GM18526 (cell line): ENCODE data around the gene BRWD1.

Experiments
- POLR2A ChIP-seq: IDR thresholded peaks from 3 replicates; pipeline ENCODE4 v1.6.1; 2011; ENCODE audit not compliant: insufficient read length; ENCODE audit errors: extremely low read depth

Gene BRWD1

DNA sequence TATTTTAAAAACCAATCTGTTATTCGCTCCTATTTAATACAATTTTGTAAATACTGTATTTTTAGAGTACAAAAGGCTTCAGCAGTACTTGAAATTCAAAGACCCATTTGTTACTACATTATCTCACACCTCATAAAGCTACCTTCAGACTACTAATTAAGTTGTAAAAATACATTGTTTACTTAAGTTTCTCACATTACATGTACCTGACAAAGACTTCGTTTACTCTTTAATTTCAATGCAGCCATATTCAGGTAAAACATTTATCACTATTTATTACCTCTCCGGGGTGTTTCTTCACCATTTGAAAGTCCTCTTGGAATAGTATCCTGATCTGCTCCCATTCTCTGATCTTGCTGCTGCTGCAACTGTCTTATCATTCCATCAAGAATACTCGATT, 55.2 kb downstream of the BRWD1 start:
- TF ChIP-seq POLR2A: no peak

DNA sequence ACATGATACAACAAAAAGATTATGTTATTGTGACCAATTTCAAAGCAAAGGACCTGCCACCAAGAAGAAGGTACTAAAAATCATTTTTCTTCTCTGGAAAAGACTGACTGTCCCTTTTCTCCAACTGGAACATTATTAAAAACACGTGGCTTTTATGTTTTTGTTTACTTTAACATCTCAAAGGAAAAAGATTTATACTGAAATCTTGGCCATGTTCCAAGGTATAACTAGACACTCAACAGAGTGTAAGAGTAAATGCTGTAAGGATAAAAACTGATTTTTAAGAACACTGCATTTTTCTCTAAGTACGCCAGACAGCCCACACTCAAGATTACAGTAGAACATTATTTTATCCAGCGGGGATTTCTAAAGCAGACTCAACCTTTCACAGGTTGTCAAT, 62.1 kb downstream of the BRWD1 start:
- no peak for TF ChIP-seq POLR2A

DNA sequence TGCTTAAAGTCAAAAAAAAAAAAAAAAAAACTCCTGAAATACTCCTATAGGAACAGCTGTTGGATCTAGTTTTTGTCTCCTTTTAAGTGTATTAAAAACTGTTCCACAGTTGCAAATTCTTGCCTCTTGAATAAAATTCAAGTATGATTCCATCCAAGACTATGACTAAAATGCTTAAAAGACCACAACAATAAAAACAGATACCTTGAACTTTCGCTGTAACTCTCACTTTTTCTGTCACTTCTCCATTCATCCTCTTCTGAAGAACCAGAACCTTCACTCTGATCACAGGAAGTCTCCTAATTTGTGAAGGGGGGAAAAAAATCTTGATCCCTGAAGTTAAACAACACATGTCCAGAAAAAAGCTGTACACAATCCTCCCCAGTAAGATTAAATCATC, 75.2 kb downstream of the BRWD1 start:
- no peak for TF ChIP-seq POLR2A

DNA sequence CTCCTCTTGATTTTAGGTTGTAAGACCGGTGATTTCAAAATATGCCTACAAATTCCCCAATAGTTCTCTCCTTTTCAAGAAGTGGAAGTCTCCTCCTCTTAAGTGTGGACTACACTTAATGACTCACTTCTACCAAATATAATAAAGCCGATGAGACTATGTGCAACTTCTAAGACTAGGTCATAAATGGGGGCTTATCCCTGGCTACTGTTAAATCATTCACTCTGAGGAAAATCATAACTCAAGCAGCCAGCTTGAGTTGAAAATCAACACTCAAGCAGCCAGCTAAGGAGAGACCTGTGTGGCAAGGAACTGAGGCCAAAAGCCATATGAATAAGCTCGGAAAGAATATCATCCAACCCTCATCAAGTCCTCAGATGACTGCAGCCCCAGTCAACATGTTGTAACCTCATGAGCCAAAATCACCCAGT, 80.6 kb downstream of the BRWD1 start:
- TF ChIP-seq POLR2A: no peak

DNA sequence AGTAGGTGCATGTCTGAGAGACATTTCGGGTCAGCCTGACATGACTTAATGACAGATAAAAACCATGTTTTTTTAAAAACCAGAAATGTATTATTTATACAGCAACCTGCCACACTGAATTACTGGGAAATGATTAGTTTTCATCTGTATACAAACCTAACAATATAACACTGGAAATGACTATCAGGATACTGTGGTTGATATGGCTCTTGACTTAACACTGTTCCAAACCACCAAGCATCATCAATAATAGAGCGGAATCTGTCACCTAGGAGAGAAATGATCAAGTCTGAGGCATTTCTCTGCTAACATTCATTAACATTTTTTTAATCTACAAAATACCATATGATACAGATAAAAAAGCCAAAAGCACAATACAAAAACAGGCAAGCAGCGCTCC, 88.5 kb downstream of the BRWD1 start:
- TF ChIP-seq POLR2A: no peak

DNA sequence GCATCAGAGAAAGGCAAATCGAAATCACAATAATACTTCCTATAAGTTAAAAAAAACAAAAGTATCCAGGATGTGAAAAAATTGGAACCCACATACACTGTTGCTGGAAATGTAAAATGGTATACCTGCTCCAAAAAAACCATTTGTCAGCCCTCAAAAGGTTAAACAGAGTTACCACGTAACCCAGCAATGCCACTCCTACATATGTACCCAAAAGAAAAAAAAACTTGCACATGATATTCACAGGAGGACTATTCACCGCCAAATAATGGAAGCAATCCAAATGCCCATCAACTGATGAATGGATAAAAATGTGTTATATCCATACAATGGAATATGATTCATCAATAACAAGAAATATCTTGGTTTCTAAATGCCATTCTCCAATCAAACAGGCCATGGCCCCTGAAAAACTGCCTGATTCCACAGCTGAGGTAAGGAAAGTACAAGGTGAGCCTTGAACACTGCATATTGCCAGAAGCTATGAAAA, 91.4 kb downstream of the BRWD1 start:
- TF ChIP-seq POLR2A: no peak

DNA sequence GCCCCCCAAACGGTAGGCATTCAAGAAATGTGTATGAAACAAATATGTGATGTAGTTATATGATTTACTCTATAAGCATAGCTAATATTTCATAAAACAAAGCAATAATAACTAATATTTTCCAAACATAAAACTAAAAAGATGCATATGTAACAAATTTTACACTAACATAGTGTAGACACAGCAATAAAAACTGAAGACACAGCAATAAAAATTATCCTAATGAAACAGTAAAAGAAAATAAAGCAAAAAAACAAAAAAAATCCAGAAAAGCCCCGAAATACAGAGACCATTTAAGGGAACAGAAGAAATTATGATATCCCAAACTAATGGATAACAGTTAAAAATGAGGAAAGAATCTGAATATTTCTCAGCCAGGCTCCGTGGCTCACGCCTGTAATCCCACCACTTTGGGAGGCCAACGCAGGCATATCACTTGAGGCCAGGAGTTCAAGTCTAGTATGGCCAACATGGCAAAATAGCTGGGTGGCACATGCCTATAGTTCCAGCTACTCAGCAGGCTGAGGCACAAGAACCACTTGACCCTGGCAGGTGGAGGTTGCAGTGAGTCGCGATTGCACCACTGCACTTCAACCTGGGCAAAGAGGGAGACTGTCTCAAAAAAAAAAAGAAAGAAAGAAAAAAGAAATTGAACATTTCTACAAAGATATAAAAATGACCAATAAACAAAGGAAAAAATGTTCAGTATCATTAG, 92.0 kb downstream of the BRWD1 start:
- TF ChIP-seq POLR2A: no peak

DNA sequence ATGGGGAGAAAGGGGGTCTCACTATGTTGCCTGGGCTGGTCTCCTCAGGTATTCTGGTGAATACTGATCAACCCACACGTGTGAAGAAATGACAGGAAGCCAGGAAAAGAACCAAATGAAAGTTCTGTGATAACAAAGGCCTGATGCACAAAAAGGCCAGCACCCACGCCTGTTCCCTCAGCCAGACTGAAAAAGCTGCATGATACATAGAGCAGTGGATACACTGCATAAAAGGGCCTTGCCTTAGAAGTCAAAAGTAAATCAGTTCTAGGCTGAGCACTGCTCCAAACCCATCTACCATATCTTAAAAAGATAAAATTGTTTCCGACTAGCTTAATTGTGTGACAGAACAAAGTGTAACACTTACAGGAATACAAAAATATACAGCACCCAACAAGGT, 93.3 kb downstream of the BRWD1 start:
- no peak for TF ChIP-seq POLR2A

DNA sequence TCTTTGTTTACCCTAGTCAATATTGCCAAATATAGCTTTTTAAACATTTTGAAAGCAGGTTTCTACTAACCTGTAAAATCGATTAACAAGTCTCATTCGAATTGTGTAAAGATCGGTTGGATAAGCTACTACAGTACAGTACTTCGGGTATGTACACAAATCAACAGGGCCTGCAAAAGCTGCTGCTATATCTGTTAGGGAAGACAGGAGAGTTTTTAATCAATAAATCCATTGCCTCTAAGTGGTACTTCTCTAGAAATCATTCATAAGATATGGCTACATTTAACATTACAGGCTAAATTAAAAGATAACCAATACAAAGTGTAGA, 95.4 kb downstream of the BRWD1 start:
- TF ChIP-seq POLR2A: no peak

DNA sequence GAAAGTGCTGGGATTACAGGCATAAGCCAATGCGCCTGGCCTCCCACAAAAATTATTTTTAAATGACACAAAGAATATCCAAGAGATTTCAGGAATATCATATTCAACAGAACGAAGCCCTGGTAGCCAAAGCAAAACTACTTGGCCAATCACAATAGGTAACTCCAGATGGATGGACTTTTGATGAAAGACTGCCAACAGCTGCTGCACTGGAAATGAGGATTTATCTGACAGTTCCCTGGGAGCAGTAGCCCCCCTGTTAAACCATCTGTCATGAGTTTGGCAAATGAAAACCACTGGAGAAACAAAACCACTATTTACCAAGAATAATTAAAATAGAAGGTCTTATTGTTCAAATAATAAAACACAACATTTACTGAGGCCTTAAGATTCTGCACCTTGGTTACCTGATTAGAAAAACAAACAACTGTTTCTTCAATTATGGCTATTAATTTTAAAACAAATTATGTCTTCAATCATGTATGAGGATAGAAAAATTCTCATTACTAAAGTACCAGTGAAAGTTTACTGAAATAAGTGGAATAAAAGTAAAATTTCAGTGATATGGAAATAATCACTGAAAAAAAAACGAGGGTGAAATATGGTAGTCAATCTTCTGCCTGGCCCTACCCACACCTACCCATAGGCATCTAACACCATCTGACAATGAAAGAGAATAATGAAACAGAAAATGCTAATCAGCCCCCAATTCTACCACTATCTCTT, 95.9 kb downstream of the BRWD1 start:
- no peak for TF ChIP-seq POLR2A

DNA sequence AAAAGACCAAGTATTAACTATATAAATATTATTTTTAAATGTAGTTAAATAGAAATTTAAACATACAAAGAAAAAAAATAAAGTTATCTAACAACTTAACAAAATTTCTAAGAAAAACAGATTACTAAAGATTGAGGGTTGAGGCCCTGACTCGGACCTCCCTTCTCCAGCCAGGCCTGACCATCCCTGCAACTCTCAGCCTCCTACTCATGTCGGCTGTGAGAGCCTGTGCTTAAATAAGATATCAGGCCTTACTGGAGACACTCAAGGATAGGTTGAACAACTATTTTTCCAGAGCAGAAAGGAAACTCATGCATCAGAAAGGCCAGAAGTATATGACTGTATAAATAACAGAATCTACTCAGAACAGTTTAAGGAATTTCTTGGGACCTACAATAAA, 97.1 kb downstream of the BRWD1 start:
- TF ChIP-seq POLR2A: no peak

DNA sequence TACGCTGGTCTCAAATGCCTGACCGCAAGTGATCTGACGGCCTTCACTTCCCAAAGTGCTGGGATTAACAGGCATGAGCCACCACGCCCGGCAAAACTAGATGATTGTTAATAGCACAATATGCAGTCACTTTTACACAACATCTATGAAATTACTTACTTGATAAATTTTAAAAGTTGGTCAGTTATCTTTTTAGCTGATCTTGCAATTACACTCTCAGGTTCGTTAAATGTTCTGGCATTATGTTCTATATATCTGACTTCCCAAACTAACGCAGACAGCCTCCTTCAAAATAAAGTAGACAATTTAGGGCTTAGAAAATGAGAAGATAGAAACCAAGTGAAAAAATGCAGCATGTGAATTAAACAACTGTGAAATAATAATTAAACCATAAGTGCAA, 98.4 kb downstream of the BRWD1 start:
- no peak for TF ChIP-seq POLR2A

DNA sequence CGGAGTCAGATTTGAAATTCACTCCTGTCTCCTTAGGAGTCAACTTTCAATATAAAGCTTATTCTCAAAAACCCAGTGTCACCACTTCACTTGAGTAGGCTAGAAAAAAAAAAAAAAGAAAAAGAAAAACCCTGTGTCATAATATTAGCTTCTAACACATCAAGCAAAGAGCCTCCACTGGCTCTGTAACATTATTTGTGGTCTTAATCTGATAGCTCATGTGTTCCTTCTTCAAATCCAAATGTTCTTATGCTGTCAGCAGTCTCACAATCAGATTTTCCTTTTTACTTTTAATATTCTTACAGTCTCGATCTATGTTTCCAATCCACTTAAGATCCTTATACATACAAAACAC, 104.1 kb downstream of the BRWD1 start:
- no peak for TF ChIP-seq POLR2A

DNA sequence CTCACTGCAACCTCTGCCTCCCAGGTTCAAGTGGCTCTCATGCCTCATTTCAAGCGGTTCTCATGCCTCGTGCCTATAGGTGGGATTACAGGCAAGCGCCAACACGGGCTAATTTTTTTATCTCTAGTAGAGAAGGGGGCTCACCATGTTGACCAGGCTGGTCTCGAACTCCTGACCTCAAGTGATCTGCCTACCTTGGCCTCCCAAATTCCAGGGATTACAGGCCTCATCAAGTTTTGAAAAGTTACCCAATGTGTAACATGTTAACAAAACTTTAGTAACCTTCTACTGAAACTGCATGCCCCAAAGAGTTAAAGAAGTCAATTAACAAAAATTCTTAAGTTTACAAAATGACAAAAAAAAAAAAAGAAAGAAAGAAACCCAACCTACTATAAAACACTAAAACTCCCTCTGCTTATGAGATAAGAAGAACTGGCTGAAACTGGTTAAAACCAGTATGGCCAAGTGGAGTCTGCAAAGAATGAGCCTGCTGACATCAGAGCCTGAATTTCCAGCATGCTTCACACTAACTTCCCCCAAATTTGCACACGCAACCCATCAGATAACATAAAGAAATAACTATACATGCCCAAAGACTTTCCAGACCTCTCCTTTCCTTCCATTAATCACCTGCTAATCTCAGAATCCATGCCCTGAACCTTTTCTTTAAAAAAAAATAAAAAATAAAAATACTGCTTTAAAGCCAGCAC, 104.7 kb downstream of the BRWD1 start:
- TF ChIP-seq POLR2A: no peak

DNA sequence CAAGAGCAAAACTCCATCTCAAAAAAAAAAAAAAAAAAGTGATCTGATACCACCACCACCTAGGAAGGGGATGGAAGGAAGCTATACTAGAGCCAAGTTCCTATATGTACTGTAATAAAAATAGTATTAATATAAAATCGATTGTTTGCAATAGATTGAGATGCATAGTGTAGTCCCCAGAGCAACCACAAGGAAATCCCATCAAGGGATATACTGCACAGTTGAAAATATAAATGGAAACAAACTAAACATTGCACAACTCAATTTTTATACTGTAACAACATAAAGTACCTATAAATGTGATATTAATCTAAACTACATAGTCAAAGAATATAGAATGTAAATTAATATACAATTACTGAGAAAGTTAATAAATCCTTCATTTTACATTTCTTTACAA, 109.3 kb downstream of the BRWD1 start:
- no peak for TF ChIP-seq POLR2A

DNA sequence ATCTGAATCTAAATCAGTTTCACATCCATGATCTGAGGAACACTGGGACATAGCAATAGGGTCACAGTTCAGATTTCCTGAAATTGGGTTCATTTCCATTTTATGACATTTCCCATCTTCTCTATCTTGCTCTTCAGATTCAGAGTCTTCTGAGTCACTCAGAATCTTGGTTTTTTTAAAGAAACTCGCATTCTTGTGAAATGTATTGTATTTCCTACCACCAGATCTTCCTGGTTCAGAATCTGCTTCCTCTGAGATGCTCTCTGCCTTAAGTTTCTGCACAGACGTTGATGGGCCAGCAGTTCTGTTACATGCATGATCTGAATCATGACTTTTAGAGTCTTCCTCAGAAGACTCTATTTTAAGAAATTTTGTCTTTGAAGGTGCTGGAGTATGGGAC, 114.6 kb downstream of the BRWD1 start:
- no peak for TF ChIP-seq POLR2A

DNA sequence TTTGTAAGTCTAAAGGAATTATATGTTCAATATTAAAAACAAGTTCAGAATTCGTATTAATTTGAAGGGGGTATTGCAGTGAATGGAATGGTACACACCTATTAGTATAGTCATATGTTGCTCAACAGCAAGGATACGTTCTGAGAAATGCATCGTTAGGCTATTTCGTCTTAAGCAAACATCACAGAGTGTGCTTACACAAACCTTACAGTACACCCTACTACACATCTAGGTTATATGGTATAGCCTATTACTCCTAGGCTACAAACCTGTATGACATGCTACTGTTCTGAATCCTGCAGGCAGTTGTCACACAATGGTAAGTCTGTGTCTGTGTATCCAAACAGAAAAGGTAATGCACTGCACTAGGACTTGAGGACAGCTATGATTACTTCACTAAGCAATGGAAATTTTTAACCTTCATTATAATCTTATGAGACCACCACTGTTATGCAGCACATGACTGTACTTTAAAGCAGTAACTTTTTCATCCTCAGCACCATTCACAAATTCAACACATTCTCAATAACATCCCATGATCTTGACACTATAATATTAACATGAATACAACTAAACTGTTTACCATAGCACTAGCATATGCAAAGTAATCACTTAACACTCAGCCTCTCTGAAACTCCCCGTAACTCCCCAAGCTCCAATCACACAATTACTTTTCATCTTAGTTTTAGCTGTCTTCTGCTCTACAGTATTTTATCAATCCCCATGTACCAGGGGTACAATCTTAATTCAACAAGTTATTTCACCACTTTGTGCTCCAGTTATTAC, 115.8 kb downstream of the BRWD1 start:
- no peak for TF ChIP-seq POLR2A
